Stimulated activated CD8-positive, alpha-beta memory T cell treated with anti-CD3 and anti-CD28 coated beads, Interleukin-12 subunit alpha, Interleukin-12 subunit beta, amount 100 ng/mL, for 24 hours (primary cell): ENCODE data around the gene TCF7.

Experiments
- DNase-seq: peaks from one replicate; pipeline ENCODE4 v3.0.0-alpha.2; 2020; ENCODE audit errors: extremely low read depth

TCF7 gene

GRCh38 chr5:134113363-134113889, 1.1 kb upstream of the TCF7 start:
- no peak for DNase-seq

DNA sequence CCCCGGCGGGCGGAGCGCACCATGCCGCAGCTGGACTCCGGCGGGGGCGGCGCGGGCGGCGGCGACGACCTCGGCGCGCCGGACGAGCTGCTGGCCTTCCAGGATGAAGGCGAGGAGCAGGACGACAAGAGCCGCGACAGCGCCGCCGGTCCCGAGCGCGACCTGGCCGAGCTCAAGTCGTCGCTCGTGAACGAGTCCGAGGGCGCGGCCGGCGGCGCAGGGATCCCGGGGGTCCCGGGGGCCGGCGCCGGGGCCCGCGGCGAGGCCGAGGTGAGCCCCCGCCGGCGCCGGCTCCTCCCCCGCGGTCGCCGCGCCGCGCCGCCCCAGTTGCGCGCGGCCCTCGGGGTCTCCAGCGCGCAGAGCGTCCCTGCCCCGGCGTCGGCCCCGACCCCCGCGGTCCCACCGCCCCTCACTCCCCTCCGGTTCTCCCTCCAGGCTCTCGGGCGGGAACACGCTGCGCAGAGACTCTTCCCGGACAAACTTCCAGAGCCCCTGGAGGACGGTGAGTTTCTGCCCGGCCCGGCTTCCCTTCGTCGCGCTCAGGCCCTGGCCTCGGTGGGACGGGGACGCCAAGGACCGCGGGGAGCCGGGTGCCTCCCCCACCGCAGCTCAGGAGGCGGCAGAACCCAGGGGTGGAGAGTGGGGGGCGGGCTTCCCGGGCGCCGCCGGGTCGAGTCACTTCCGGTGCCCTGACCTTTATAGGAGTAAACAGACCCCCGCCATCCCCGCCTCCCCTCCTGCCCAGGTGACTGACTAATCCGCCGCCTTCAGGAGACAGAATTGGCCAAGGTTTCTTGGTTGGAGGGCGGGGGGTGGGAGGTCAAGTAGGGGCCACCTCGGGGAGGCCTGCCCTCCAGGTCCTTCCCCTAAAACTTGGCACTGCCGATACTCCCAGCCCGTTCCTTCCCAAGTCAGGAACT, 665 bp downstream of the TCF7 start:
- DNase-seq: no peak

DNA sequence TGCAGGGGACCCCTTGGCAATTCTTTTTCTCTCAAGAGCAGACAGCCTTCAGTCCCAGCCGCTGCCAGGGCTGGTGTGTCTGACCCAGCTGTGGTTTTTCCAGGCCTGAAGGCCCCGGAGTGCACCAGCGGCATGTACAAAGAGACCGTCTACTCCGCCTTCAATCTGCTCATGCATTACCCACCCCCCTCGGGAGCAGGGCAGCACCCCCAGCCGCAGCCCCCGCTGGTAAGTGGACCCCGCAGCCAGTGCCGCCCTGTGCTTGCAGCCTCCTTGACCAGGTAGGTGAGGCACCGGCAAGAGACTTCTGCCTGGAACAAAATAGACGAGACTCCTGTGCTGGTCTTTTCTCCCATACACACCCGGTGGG, 1.3 kb downstream of the TCF7 start:
- no peak for DNase-seq

DNA sequence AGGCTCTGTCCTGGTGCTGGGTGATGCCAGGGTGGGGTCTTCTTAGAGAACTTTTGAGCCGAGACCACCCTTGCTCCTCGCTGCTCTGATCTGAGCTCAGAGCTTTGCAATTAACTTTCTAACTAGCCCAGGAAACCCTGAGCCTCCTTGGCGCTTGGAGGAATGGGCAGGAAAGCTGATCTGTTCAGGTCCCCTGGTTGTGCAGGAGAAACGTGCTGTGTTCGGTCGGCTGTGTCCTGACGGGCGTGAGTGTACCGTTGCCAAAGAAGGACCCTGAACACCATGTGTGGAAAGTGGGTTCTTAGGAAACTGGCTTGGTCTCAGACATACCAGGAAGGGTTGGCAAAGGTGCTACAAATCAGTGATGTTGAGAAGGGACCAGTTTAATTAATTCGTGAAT, 1.8 kb downstream of the TCF7 start:
- DNase-seq: no peak

DNA sequence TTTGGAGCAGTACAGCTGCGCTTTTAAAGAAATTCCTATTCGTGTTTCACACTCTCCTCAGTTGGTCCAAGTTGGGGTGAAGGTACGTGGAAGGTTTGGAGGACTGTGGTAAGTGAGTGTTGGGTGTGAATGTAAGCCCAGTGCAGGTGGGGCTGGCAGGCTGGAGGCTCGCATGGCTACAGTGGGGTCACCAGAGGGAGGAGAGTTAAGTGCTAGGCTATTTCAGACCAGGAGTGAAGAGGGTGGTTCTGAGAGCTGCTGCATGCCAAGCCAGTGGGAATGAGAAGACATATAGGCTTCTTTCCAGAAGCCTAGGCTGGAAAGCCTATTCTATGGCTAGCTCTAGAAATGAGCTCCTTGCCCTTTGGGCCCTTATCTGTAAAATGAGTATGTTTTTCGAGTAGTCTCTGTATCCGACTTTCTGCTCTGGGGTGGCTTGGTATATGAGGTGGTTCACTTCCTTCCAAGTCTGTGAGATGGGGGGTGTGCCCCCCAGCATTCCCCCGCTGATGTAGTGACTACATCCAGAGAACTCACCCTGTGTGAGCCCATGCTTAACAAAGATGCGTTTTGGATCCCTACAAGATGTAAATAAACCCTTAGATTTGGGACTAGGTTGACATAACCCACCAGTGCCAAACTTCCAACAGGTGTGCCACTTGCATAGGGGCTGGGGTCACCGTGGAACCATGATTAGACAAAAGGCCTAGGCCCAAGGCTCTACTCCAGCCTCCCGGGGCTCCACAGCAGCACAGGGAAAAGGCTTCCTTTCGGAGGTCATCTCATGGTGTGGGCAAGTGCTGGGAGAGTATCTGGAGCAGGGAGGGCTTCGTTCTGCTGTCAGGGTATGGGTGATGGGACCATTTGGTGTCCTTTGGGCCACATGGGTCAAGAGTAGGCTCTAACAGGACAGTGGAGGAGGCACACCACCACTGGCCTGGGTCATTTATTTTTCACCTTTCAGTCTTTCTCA, 2.6 kb downstream of the TCF7 start:
- DNase-seq: no peak

DNA sequence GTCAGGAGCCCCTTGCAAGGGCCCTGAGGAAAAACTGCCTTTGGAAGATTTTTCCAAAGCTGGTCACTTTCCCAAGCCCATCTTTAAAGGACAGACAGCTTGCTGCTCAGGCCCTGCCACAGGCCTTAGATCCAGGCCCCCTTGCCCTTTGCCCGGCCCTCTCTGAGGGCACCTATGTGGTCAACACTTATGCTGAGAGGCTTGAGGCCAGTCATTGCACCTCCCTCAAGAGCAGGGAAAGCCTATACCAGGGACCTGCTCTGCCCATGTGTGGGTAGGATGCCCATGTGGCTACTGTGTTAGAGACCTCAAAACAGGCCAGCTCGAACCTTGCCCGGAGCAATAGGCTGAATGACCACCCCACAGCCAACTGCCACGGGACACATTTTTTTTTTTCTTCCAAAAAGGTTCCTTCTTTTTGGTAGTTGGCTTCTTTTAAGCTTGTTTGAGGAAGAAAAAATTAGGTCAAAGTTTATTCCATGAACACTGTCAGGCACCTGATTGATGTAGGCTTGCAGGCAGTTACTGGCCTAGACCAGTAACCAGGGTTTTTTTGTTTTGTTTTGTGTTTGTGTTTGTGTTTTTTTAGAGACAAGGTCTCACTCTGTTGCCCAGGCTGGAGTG, 3.8 kb downstream of the TCF7 start:
- no peak for DNase-seq

DNA sequence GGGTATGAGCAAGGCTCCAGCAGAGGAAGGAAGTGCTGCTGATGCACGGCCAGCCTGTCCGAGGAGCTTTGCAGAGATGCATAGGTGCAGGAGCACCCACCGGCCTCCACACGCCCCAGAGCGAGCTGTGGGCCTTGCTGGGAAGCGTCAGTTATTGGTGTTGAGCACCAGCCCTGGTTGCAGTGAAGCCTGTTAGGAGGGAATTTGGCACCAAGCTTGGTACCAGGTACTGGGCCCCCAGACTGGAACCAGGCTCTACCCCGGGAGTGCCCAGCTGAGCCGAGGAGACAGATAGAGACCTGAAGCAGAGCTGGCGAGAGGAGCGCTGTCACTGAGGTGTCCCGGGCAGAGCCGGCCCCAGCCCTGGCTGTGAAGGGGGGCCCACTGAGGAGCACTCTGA, 5.2 kb downstream of the TCF7 start:
- no peak for DNase-seq

- no peak for DNase-seq
These were observed 6.1 kb downstream of the TCF7 start for GRCh38 chr5:134120386-134121138.

- no peak for DNase-seq
These were observed 8.0 kb downstream of the TCF7 start for GRCh38 chr5:134122530-134122929.

DNA sequence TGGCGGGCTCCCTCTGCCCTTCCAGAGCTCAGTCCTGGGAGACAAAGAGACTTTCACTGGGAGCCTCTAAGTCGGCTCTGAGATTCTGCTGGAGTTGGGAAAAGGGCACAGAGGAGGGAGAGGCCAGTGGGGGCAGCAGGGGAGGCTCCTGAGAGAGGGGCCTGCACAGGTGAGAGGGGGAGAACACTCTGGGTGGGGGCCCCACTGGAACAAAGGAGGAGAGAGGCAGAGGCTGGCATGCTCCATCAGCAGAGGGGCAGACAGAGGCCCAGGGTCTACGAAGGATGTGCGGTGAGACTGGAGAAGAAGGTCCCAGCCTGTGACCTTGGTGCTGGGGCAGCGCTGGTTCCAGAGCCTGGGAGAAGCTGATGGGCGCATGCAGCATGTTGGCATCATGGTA, 8.9 kb downstream of the TCF7 start:
- no peak for DNase-seq

- no peak for DNase-seq
These were observed 10.0 kb downstream of the TCF7 start for GRCh38 chr5:134124289-134125038.

DNA sequence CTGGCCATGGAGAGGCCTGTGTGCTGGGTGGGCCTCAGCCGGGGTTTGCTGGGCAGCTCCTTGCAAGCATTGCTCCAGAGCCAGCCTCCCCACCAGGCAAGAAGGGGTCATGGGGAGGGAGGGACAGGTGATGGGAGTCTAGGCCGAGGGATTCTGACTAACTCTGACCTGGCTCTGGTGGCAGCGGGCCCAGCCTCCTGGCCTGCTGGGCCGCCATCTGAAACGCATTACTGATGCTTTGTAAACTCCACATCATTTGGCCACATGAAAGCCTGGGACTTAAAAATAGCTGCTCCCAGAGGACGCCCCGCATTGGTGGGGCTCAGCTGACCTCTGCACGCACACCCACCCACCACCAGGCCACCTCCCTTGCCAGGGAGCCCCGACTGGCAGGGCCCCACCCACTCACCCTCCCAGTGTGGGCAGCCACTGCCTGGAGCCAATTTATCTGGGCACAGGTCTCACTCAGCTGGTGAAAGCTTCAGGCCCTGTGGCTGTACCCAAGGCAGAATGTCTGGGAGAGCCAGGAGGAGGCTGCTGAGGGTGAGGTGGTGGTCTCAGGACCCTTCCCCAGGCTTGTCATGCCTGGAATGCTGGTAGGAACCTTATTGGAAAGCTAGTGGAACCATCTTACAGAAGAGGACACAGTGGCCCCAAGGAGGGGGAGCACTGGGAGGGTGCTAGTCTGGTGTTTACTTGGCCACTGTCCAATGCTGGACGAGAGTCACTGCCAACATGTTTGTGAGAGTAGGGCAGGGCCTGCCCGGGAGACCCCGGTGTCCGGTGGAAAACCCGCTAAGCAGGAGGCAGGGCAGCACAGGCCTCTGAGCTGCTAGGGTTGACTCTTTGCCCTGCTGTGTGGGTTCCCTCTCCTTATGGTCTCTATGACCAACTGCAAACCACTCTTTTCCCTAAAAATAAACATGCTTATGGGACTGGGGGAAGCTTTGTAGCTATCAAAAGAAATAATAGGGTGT, 10.8 kb downstream of the TCF7 start:
- no peak for DNase-seq

- DNase-seq: no peak
These were observed 12.9 kb downstream of the TCF7 start for GRCh38 chr5:134127376-134127861.

GRCh38 chr5:134127988-134128647, 13.6 kb downstream of the TCF7 start:
- no peak for DNase-seq

DNA sequence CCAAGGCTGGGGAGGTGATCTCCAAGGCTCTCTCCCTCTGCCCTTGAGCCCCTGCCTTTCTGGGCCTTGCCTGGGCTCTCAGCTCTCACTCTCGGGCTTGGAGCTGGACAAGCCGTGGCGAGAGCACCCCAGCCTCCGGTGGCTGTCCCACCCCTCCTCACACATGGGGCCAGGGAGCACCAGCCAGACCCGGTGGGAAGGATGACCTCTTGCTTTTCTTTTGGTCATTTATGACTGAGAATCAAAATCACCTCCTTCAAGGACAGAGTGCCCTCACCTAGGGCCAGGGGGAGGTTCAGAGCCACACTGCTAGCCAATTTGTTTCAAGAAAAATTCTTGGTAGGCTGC, 14.1 kb downstream of the TCF7 start:
- DNase-seq: no peak

- DNase-seq: no peak
These were observed 15.1 kb downstream of the TCF7 start for GRCh38 chr5:134129411-134130238.

GRCh38 chr5:134130239-134130945, 15.9 kb downstream of the TCF7 start:
- no peak for DNase-seq
